HG02623 (cell line): Measurements from ENCODE around the gene CTRL.

Source experiments
- ATAC-seq: cut with Tn5 transposase; IDR thresholded peaks from one replicate; pipeline ENCODE4 v1.9.1; 2021; ENCODE audit warnings: moderate library complexity; ENCODE audit not compliant: unreplicated experiment

The CTRL gene

GRCh38 chr16:67892899-67893742, 38.5 kb downstream of the CTRL start, which contains the start of gene PSKH1:
TSS of gene PSKH1 (plus strand) at chr16:67893254. CDS start at chr16:67908750, 15,496 bp downstream.
- ATAC-seq, result peak; percentile 85

DNA sequence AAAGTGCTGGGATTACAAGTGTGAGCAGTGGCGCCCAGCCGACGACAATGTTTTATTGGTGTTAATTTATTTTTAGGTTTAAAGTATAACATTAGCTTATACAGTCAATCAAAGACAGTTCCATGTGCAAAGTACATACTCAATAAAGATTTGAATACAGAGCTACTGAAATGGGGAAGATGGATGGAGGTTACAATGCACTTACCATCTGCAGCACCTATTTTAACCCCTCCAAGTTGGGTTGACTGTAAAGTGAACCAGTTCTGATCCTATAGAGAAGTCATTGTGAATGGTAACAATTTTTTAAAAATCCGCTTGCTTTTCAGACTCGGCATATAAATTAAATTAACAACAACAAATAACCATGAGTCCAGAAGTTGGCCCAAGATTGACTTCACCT, 39.3 kb downstream of the CTRL start:
- no peak for ATAC-seq

- no peak for ATAC-seq
These were observed 43.3 kb downstream of the CTRL start for GRCh38 chr16:67888331-67888730.

DNA sequence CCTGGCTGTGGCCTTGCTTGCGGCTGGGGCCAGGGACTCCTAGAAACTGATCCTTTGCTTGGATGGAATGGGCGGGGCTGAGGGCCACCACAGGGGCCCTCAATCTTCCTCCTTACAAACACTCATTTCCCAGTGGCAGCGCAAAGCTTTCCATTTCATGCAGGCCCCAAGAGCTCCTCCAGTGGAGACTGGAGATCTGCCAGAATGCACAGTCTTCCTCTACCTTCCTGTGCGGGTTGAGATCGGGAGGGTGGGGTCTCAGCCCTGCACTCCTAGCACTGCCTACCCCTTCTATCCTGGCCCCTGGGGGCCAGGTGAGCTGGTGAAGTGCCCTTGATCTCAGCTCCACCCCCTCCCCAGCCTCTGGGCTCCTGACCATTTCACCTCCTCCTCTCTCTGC, 45.3 kb downstream of the CTRL start:
- no peak for ATAC-seq

DNA sequence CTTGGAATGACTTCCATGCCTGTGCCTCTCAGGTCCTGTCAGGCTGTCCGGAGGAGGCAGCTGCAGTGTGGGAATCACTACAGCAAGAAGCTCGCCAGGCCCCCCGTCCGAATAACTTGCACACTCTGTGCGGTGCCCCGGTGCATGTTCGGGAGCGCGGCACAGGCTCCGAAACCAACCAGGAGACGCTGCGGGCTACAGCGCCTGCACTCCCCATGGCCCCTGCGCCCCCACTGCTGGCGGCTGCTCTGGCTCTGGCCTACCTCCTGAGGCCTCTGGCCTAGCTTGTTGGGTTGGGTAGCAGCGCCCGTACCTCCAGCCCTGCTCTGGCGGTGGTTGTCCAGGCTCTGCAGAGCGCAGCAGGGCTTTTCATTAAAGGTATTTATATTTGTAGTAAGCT, 45.7 kb downstream of the CTRL start:
- no peak for ATAC-seq

- ATAC-seq, result no peak
These were observed 46.1 kb downstream of the CTRL start for GRCh38 chr16:67885545-67885944.

- ATAC-seq, result no peak
These were observed 47.0 kb downstream of the CTRL start, which contains the start of gene NRN1L for GRCh38 chr16:67884684-67885083. TSS of gene NRN1L (plus strand) at chr16:67884885. CDS start at chr16:67884904, 19 bp downstream.

- ATAC-seq, result no peak
These were observed 47.8 kb downstream of the CTRL start for GRCh38 chr16:67883872-67884261.

- ATAC-seq, result no peak
These were observed 48.4 kb downstream of the CTRL start for GRCh38 chr16:67883146-67883871.

- ATAC-seq, result no peak
These were observed 49.1 kb downstream of the CTRL start for GRCh38 chr16:67882374-67883145.

DNA sequence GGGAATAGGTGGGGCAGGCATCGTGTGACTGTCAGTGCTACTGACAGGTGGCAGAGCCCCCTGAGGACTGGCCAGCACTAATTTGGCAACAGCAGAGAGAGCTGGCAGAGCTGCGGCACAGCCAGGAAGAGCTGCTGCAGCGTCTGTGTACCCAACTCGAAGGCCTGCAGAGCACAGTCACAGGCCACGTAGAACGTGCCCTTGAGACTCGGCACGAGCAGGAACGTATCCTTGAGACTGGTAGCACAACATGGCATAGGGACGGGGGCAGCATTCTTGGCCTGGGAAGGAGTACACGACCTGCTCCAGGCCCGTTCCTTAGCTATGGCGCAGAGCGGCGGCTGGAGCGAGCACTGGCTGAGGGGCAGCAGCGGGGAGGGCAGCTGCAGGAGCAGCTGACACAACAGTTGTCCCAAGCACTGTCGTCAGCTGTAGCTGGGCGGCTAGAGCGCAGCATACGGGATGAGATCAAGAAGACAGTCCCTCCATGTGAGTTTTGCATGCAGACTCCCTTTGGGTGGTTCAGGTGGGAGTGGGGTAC, 50.0 kb downstream of the CTRL start:
- ATAC-seq, result no peak

DNA sequence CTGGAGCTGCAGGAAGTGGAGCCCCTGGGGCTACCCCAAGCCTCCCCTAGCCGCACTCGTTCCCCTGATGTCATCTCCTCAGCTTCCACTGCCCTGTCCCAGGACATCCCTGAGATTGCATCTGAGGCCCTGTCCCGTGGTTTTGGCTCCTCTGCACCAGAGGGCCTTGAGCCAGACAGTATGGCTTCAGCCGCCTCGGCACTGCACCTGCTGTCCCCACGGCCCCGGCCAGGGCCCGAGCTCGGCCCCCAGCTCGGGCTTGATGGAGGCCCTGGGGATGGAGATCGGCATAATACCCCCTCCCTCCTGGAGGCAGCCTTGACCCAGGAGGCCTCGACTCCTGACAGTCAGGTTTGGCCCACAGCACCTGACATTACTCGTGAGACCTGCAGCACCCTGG, 51.1 kb downstream of the CTRL start:
- ATAC-seq, result no peak

DNA sequence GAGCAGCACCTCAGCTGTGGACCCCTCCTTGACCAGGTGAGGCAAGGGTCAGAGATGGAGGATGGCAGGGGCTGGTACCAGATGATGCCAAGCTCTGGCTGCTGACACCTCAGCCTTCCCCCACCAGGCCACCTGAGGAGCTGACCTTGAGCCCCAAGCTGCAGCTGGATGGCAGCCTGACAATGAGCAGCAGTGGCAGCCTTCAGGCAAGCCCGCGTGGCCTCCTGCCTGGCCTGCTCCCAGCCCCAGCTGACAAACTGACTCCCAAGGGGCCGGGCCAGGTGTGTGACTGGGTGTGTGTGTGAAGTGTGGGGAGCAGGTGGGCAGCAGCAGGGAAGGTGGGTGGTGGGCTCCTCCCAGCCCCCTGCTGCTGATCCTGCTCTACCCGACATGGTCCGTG, 51.7 kb downstream of the CTRL start:
- no peak for ATAC-seq
